DMS53 treated with DMSO at 0.1 percent for 48 hours (cell line): ENCODE results near the gene ZNF484.
"Not testable (repeated sequence)": the region's sequence is repeated elsewhere in the genome, so short reads cannot be mapped to it uniquely, and the experiment has no call there.

ENCODE experiments used
- DNase-seq: peaks from one replicate; lab custom pipeline; 2025; ENCODE audit not compliant: unreplicated experiment; lab: John Stamatoyannopoulos, UW

The ZNF484 gene

GRCh38 chr9:92864152-92864551 is 13.7 kb downstream of the ZNF484 start:
- DNase-seq = no peak

GRCh38 chr9:92860867-92861266 is 17.0 kb downstream of the ZNF484 start:
- DNase-seq = no peak

- DNase-seq = no peak
Observed at GRCh38 chr9:92857236-92857635, 20.6 kb downstream of the ZNF484 start.

DNA sequence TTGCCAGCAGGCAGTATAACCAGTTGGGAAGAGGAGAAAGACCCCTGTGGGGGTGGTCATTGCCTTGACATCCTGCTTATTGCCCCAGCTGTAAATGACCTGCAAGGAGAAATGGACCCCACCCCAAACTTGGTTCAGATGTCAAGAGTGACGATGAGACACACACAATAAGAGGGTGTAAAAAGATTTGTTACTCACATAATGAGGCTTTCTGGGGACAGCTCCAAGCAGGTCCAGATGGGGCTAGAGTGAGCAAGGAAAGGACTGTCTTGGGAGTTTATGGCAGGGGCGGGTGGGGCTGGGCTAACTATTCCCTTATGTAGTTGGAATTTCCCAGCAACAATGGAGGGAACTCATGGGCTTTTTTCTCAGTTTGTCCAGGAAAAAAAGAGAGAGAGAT is 24.1 kb downstream of the ZNF484 start:
- DNase-seq = no peak

GRCh38 chr9:92850898-92851297 is 26.9 kb downstream of the ZNF484 start:
- DNase-seq = no peak

DNA sequence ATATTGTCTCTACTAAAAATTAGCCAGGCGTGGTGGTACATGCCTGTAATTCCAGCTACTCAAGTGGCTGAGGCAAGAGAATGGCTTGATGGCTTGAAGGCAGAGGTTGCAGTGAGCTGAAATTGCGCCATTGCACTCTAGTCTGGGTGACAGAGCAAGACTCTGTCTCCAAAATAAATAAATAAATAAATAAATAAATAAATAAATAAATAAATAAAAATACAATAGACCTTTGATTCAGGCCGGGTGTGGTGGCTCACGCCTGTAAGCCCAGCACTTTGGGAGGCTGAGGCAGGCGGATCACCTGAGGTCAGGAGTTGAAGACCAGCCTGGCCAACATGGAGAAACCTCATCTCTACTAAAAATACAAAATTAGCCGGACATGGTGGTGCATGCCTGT is 29.1 kb downstream of the ZNF484 start:
- DNase-seq = not testable (repeated sequence)

DNA sequence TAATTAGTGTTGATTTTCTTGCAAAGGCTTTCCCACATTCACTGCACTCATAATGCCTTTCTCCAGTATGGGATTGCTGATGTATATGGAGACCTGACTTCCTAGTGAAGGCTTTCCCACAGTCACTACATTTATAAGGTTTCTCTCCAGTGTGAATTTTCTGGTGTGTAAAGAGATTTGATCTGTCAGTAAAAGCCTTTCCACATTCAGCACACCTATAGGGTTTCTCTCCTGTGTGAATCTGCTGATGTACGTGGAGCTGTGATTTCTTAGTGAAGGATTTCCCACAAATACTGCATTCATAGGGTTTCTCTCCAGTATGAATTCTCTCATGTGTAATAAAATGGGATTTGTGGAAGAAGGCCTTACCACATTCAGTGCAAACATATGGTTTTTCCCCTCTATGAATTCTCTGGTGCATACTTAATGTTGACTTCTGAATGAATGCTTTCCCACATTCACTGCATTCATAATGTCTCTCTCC is 31.1 kb downstream of the ZNF484 start:
- DNase-seq = no peak

DNA sequence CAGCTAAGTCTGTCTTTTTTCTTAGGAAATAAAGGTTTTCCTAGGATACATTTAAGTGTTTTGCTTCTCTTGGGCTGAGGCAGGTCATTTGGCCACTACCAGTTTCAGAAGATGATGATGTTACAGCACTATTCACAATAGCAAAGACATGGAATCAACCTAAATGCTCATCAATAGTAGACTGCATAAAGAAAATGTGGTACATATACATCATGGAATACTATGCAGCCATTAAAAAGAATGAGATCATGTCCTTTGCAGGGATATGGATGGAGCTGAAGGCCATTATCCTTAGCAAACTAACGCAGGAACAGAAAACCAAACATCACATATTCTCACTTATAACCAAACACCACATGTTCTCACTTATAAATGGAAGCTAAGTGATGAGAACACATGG is 39.4 kb downstream of the ZNF484 start:
- DNase-seq = not testable (repeated sequence)

GRCh38 chr9:92837191-92837590 is 40.6 kb downstream of the ZNF484 start:
- no peak for DNase-seq

- DNase-seq = no peak
Observed at GRCh38 chr9:92829420-92829819, 48.4 kb downstream of the ZNF484 start.

- not testable (repeated sequence) for DNase-seq
Observed at GRCh38 chr9:92825065-92825464, 52.8 kb downstream of the ZNF484 start.

DNA sequence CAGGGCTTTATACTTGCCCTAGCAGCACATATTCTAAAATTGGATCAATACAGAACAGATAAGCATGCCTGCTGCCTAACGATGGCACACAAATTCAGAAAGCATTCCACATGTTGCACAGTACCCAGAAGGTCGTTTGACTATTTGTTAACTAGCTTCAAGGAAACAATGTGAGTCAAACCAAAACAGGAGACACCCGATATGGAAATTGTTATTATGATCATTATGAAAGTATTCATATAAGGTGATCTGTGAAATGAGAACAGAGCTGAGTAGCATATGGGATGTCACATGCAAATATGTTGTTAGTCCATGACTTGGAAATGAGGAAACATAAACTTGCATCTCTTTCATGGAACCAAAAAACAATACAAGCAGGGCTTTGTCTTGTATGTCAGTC is 56.9 kb downstream of the ZNF484 start:
- no peak for DNase-seq

- DNase-seq = peak; percentile 53
Observed at GRCh38 chr9:92819898-92820297, 57.9 kb downstream of the ZNF484 start.

- DNase-seq = not testable (repeated sequence)
Observed at GRCh38 chr9:92809629-92810326, 68.1 kb downstream of the ZNF484 start.

DNA sequence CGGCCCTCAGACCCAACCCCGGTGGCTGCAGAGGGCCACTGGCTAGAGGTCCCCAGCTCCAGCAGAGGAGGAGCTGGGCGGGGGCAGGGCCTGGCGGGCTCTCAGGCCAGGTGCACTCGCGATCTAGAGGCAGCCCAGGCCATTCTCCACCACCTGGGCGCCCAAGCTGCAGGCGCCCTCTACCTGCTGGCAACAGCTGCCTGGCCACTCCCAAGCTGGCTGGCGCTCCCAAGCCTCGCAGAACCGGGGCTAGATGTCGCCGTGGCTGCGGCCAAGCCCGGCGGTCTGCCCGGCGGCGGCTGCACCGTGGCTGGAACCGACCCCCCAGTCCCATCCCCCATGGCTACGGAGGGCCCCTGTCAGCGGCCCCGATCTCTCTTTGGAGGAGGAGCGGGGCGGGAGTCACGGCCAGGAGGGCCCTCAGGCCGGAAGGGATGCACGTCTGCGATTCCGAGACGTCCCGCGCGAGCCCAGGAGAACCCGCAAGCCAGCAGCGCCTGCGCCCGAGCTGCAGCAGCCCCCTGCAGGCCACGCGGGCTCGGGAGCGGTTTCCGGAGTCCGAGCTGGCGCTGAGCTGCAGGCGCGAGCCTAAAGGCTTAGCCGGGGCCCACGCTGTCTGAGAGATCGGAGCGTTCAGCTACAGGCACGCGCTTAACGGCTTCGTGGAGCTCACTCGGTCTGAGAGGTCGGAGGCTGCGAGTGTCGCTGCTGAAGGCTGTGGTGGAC is 68.9 kb downstream of the ZNF484 start:
- peak; percentile 47 for DNase-seq

GRCh38 chr9:92807757-92808725 is 69.8 kb downstream of the ZNF484 start:
- DNase-seq = peak; percentile 1

DNA sequence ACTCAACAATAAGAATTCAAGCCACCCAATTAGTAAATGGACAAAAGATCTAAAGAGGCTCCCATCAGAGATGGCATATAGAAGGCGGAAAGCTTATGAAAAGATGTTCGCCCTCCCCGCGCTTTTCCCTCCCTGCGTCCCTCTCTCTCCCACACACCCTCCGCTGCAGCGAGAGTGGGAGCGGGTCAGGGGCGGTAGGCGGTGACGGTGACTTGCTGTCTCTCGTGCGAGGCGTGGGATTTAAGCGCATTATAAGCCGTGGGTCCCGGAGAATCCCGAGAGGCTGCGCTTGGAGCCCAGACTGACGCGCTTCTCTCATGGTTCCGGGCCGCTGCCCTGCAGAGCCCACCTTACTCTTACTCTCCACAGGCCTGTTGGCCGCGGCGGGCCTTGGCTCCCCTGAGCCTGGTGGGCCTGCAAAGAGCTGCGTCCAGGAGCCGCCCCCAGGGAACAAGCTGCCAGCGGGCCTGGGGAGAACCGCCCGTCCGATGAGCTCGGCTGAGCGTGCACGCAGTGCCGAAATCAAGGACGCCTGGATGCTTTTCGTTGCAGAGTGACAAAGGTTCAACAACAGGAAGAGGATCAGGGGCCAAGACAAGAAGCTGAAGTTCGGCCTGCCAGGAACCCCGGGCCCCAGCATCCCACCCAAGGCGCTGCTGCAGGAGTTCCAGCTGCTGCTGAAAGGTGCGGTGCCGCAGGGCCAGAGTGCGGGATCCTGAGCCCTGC is 70.6 kb downstream of the ZNF484 start:
- no peak for DNase-seq

- DNase-seq = no peak
Observed at GRCh38 chr9:92804727-92805126, 73.1 kb downstream of the ZNF484 start.

DNA sequence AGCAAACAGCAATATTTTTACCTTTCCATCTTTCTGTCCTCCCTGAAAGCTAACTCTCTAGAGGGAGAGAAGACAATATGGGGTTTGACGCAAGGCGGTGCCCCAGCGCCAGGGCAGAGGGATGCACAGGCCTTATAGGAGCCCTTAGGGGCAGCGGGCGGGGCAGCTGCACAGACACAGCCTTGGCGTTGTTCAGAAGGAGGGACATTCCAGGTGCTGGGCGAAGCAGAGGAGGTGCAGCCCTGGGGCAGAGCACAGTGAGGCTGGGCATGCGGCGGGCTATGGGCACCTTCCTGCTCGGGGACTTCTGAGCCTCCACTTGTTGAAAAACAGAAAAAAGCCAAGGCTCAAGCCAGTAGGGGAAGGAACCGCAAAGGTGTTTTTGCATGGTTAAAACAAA is 79.5 kb downstream of the ZNF484 start:
- no peak for DNase-seq

- DNase-seq = not testable (repeated sequence)
Observed at GRCh38 chr9:92796337-92796804, 81.5 kb downstream of the ZNF484 start.
